Measurements from ENCODE around the gene OSTN. TPM values are rescaled to one million over a fixed set of nuclear protein-coding genes. Genes with fewer than 3 reads are reported as not detected.

The OSTN gene
- total and polyA plus RNA-seq, 8 donors: 0.04 to 0.06 TPM; not detected in 6

DNA sequence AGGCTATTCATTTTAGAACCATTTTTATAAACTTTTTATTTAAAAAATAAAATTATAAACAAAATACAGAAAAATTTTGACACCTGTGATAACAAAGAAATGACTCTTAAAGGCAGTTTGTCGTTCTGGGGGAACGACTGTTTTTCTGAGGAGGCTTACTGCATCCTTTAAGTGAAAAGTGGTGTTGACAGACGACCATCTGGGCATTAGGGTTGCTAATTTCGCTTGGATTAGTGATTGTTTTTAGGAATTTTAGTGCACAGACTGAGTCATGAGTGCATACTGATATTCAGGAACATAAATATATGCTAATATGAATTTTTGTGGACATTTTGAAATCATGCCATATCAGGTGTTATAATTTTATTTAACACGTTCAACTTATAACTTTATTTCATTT is 28.5 kb downstream of the OSTN start:
- Histone ChIP-seq H3K36me3 (no peaks in the 10 kb centered on the region), H3K4me3 (no peak overlapping the region), H3K9me3 (no peaks in the 10 kb centered on the region), H3K4me1 (no peaks in the 10 kb centered on the region), H3K27ac (no peak overlapping the region), H3K27me3 (no peaks in the 10 kb centered on the region)
- intact Hi-C loops (cut with DNase I): no loop called here
- DNase-seq: no peak
- TF ChIP-seq, protein P1, sequence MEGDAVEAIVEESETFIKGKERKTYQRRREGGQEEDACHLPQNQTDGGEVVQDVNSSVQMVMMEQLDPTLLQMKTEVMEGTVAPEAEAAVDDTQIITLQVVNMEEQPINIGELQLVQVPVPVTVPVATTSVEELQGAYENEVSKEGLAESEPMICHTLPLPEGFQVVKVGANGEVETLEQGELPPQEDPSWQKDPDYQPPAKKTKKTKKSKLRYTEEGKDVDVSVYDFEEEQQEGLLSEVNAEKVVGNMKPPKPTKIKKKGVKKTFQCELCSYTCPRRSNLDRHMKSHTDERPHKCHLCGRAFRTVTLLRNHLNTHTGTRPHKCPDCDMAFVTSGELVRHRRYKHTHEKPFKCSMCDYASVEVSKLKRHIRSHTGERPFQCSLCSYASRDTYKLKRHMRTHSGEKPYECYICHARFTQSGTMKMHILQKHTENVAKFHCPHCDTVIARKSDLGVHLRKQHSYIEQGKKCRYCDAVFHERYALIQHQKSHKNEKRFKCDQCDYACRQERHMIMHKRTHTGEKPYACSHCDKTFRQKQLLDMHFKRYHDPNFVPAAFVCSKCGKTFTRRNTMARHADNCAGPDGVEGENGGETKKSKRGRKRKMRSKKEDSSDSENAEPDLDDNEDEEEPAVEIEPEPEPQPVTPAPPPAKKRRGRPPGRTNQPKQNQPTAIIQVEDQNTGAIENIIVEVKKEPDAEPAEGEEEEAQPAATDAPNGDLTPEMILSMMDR (IDR thresholded peaks at IDR 0.05): no peak
- no peak for ATAC-seq

DNA sequence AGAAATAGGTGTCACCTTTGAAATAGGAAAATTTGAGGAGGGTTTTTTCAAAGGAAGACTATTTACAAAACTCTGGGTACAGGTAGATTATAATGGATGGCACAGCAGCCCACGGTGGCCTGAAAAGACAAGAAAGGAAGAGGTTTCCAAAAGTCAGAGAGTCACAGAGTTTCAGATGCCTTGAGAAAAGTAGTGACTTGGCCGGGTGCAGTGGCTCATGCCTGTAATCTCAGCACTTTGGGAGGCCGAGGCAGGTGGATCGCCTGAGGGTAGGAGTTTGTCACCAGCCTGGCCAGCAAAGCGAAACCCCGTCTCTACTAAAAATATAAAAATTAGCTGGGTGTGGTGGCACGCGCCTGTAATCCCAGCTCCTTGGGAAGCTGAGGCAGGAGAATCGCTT is 35.2 kb downstream of the OSTN start:
- Histone ChIP-seq H3K4me3 (no peak overlapping the region), H3K27ac (no peak overlapping the region), H3K36me3 (no peaks in the 10 kb centered on the region), H3K9me3 (no peaks in the 10 kb centered on the region), H3K4me1 (no peaks in the 10 kb centered on the region), H3K27me3 (no peaks in the 10 kb centered on the region)
- intact Hi-C loops (cut with DNase I): no loop called here
- DNase-seq (no peak), ATAC-seq (no peak)
- TF ChIP-seq, protein P1 (IDR thresholded peaks at IDR 0.05): no peak

DNA sequence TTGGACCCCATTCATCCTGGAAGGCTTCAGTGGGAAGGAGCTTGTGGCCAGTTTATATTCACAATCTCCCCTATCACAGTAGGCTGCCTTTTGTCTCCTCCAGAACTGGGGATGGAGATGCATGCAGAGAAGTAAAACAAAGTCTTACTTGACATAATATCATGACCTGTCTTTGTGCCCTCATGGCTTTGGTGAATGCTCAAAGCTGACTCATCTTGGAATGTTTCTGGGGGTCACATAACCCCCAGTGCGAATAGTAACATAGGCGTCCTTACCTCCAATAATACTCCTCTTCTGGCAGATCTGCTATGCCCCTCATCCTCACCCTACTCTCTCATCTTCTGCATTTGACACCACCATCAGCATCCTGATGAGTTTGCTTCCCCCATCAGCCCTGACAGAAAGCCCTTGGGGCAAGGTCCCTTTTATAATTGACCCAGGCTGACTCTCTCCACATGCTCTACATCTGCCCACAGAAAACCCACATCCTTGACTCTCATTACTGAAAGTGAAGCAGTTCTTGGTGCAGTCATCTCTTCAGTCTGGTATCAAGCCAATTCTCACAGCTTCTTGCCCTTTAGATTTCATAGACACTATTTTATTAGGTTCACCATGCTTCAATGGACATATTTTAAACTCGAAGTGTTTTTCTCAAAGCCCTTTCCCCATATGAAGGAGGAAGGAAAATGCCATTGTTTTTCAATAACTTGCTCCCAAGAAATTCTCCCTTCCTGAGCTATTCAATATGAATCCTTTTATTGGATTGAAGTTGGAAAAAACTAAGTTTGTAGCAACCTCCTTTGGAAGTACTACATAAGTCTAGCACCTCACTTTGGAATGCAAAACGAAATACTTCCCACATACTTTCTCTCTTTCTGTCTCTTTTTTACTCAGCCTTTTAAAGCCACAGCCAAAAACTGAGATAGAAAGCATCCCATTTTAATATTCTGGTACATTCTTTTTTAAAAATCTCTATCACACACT is 36.6 kb downstream of the OSTN start:
- DNase-seq (no peak), ATAC-seq (no peak)
- intact Hi-C loops (cut with DNase I): no loop called here
- Histone ChIP-seq H3K27me3 (no peaks in the 10 kb centered on the region), H3K36me3 (no peaks in the 10 kb centered on the region), H3K4me1 (no peaks in the 10 kb centered on the region), H3K9me3 (no peaks in the 10 kb centered on the region), H3K4me3 (no peak overlapping the region), H3K27ac (no peak overlapping the region)
- TF ChIP-seq, protein P1 (IDR thresholded peaks at IDR 0.05): no peak

DNA sequence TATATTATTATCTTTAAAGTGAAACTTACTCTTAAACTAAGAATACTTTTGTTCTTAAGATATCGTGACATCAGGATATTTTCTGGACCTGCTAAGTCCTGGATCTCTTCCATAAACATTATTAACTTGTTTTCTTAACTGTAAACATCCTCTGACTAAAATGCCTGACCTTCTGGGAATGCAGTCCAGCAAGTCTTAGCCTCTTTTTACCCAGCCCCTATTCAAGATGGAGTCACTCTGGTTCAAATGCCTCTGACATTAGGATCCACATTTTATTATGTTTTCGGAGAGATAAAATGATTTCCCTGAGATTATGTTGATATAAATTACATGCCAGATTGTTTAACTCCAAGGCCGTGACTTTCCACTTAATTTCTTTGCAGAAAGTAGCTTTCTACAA is 37.6 kb downstream of the OSTN start:
- ATAC-seq (no peak), DNase-seq (no peak)
- intact Hi-C loops (cut with DNase I): no loop called here
- H3K27ac ChIP-seq: no peak overlapping the region
- TF ChIP-seq, protein P1 (IDR thresholded peaks at IDR 0.05): no peak
- H3K9me3 ChIP-seq: no peaks in the 10 kb centered on the region
- no peaks in the 10 kb centered on the region for H3K4me1 ChIP-seq
- no peaks in the 10 kb centered on the region for H3K27me3 ChIP-seq
- H3K36me3 ChIP-seq: no peaks in the 10 kb centered on the region
- H3K4me3 ChIP-seq: no peak overlapping the region

DNA sequence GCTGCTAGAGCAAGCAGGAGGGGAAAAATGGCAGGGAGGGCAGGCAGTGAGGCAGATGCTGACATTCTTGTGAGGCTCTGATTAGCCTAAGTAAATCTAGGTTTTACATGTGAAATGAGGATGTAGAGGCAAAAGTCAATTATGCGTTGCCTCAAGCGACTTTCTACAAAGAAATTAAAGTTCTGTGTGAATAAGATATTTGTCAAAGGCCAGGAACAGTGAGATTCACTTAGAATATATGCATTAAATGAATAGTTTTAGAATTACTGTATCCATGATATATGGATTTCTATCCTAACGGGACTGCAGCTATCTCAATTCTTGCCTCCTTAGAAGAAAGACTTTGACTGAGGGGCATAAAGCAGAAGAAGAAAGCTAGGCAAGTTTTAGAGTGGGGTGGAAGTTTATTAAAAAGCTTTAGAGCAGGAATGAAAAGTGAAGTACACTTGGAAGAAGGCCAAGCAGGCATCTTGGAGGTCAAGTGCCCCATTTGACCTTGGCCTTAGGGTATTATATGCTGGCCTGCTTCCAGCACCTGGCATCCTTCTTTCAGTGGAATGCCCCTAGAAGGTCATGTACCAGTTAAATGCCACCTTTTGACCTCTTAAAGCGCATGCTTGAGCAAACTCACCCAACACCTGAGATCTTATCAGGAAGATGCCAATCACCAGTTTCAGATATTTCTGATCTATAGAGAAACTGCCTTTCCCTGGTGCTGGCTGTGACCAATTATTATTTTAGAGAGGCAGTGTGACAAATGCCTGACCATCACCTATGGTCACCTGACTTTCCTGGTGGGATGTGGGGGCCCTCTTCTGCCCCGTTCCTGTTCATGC is 38.2 kb downstream of the OSTN start:
- no peak for ATAC-seq

More for the DNA sequence above, 38.2 kb downstream of the OSTN start:
- TF ChIP-seq, protein P1 (IDR thresholded peaks at IDR 0.05): no peak
- Histone ChIP-seq H3K9me3 (no peaks in the 10 kb centered on the region), H3K36me3 (no peaks in the 10 kb centered on the region), H3K4me3 (no peak overlapping the region), H3K27ac (no peak overlapping the region), H3K4me1 (no peaks in the 10 kb centered on the region), H3K27me3 (no peaks in the 10 kb centered on the region)
- DNase-seq: no peak
- intact Hi-C loops (cut with DNase I): no loop called here

Measured in left lung (tissue), 10 donors.